ENCODE data around the gene PAQR5.

GRCh38 chr15:69367236-69367635 lies 68.5 kb downstream of the PAQR5 start:
- TF ChIP-seq CTCF (IDR thresholded peaks at IDR 0.05) (no peak), POLR2A (IDR thresholded peaks at IDR 0.05) (no peak)

Measured in testis (tissue), 2 donors.